Bone marrow (tissue), 2 donors: ENCODE data around the gene SLC6A11.
A peak's percentile ranks its signal among the peaks of the same experiment; 100 is the strongest.

Experiments
- DNase-seq, 2 donors: peaks; one replicate each; lab custom pipeline; 2025; lab: John Stamatoyannopoulos, UW

SLC6A11 gene

DNA sequence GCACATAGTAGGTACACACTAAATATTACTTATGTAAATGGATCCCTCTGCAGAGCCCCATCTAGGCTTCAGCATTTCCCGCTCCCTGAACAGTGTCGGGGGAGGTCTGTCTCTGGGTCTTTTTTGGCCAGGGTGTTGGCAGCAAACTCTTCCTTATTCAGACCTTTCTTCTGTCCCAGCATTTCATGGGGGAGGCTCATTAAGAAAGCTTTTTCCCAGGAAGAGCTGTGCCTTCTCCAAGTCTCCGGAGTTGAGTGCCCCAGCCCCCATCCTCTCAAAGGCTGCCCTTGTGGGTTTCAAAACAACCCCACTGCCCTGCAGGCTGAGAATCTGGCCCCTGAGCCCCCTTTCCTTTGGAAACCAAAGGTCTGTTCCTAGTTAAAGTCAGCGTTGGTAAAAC is 25.1 kb downstream of the SLC6A11 start:
- no peak for DNase-seq

GRCh38 chr3:10843378-10843777 is 27.4 kb downstream of the SLC6A11 start:
- DNase-seq = no peak

GRCh38 chr3:10845001-10845761 is 29.2 kb downstream of the SLC6A11 start:
- DNase-seq = peak in 1 of 2 donors; percentile 1

DNA sequence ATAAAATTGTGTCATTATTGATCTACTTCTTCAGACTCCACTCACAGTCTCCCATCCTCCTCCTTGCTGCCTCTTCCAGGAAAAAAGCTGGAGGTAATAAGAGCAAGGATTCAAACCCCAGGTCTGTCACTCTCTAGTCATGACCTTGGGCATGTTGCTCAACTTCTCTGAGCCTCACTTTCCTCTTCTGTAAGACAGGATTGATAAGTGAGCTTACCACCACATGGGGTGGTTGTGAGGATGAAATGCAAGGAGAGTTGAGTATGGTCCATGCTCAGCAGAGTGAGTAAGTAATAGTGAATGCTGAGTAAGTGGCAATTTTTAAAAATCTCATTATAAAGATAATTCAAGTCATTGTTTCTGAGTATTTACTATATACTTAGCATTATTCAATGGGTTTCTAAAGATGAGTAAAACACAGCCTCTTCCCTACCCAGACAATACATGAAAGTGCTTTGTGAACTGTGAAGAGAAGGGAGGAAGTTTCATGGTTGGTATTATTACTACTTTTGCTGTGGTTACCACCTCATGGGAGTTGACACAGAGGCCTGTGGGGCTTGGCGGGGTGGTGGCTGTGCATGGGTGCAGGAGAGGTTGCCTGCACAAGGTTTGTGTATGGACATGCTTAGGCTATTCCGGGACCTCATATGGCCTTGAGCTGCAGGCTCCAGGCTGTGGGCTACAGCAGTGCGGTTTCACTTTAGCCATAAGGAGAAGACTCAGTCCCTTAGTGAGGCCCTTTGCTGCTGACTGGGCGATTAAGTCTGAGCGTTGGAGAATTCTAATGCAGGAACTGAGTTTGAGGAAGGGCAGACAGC is 30.0 kb downstream of the SLC6A11 start:
- DNase-seq = peak in 1 of 2 donors; percentile 13

DNA sequence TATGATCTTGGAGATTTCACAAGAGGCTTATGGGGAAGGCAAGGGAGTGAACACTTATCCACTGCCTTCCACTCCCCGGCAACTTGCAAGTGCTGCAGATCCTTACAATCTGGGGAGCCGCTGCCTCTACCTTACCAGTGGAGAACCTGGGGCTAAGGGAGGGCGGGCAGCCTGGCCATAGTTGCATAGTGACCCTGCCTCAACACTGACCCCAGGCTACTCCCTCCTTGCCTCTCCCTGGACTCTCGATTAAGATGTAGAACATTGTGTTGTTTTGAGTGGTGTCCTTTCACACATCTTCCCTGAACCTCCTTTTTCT is 30.6 kb downstream of the SLC6A11 start:
- no peak for DNase-seq

DNA sequence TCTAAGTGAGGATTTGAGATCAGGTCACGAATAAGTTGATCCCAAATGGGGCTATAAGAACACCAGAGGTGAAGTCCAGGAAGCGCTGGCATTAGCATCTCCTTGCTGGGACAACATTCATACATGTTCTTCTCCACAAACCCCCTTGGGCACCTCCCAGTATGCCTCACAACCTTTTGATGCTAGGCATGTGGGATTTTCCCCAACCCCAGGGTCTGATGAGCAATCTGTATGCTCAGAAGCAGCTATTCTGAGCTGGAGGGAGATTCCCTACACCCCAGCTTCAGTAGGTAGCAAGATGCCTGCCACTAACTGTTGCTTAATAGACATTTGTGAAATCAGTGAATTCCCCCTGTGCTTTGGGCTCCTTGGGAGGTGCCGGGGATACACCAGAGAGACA is 32.2 kb downstream of the SLC6A11 start:
- no peak for DNase-seq

DNA sequence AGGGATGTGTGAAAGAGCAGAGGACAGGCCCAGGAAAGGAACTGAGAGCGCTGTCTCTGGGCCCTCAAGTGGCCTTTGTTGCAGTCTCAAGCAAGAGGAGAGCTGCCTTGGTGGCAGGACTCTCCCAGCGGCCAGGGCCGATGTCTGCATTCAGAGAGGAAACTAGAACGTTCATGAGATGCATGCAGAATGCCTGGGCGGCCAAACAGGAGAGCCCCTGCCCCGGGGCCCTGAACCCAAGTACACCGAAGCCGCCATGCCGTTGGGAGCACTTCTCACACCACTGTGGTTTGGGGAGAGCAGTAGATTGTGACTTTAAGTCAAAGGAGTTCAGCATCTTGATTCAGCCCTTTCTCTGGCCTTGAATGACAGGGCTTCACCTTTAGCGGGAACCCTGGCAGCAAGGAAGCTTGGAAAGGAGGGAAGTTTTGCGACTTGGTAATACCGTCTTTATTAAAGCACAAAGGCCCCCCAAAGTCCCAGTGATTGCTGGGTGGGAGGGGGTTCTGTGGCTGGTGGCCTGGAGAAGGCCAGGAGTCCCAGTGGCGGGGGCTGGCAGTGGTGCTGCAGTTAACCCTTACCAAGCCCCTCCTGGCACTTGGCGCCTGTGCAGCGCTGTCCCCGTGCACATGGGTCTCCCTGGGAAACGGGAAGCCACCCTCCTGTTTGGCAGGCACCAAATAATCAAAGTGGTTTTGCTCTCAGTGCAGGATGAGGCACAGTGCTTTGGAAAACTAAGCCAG is 36.2 kb downstream of the SLC6A11 start:
- DNase-seq = no peak

- DNase-seq = no peak
These were observed 39.2 kb downstream of the SLC6A11 start for GRCh38 chr3:10855083-10855870.

DNA sequence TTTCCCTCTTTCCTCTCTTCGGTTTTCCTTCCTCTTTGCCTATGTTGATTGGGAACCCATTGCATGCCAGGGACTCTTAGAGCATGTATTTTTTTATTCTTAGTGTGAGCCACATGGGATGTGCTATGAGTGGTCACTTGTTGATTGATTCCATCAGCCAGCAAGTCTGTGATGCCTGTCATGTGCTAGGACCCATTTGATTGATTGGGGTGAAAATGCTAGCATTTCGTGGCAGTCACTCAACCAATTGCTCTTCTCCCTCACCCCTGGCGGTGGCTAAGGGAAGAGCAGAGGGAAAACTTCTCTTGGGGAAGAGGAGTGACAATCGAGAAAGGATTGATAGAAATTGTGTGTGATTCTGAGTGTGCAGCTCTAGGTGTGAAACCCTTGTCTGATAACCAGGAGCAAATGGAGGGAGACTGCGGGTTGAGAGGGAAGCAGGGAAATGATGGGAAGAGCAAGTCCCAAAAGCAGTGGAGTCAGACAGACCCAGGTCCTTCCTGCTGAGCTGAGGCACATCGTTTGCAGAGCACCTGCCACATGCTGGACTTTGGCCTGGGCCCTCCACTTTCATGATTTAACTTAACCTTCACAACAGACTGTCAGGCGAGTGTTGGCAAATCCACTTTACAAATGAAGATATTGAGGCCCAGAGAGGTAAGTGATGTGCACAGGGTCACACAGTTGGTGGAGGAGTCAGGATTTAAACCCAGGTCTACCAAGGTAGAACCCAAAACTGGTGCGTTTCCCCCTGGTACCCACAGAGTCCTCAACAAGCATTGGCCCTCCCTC is 40.0 kb downstream of the SLC6A11 start:
- no peak for DNase-seq

DNA sequence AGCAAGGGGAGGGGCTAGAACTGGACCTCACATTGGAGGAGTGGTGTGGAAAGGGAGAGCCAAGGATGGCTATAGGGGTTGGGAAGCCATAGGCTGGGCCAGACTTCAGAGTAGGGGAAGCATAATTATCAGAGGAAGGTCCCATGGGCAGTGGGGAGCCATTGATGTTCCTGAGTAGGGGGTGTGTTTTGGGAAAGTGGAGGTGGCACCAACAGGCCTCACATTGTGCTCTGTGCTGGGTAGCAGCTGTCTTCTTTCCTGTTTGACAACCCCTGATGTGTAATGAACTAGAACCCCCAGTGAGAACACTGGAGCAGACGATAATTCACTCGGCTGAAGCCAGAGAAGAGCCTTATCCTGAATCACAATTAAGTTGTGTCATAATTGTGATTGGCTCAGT is 41.2 kb downstream of the SLC6A11 start:
- DNase-seq = no peak

- DNase-seq = no peak
These were observed 42.1 kb downstream of the SLC6A11 start for GRCh38 chr3:10858091-10858490.

- no peak for DNase-seq
These were observed 51.4 kb downstream of the SLC6A11 start for GRCh38 chr3:10867384-10867783.

- DNase-seq = no peak
These were observed 53.4 kb downstream of the SLC6A11 start for GRCh38 chr3:10869460-10869859.

DNA sequence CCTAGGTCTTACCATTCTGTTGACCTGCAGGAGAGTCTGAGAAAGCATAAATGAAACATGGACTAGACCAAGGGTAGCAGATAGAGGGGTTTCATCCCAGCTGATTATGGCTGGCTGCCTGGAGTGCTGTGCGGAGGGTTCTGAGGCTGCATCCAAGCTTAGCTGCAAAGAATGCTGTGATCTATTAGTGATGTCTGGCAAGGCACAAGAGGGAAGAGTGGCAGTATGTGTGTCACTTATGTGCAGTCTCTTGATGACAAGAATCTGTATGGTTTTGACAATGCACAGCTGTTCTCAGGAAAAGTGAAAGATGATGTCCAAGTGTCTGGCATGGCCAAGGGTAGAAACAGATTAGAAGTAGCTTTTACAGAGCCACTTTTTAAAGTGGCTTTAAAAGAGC is 54.3 kb downstream of the SLC6A11 start:
- no peak for DNase-seq

DNA sequence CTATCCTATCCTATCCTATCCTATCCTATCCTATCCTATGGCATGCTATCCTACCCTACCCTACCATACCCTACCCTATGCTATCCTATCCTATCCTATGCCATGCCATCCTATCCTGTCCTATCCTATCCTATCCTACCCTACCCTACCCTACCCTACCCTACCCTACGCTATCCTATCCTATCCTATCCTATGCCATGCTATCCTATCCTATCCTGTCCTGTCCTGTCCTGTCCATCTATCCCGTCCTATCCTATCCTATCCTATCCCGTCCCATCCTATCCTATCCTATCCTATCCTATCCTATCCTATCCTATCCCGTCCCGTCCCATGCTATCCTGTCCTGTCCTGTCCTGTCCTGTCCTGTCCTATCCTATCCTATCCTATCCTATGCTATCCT is 57.4 kb downstream of the SLC6A11 start:
- DNase-seq = no peak

DNA sequence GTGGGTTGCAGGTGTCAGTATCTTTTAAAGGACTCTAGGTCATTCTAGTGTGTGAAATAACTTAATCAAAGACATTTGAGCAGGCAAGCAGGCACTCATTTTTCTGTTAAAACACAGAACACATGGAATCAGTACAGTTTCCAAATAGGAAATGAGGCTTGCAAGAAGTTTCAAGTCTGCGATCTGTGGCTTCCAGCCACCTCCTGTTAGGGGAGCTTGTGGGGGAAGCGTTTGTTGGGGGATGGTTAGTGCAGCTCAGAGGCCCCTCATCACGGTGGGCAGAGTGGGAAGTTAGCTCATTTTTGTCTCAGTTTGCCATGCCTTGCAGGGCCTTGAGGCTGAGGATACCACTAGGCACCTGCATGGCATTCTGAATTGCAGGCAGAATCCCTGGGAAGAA is 59.9 kb downstream of the SLC6A11 start:
- no peak for DNase-seq

- DNase-seq = no peak
These were observed 60.6 kb downstream of the SLC6A11 start for GRCh38 chr3:10876661-10877060.

GRCh38 chr3:10882851-10883250 is 66.8 kb downstream of the SLC6A11 start:
- DNase-seq = no peak

- DNase-seq = no peak
These were observed 67.6 kb downstream of the SLC6A11 start for GRCh38 chr3:10883478-10884234.

- no peak for DNase-seq
These were observed 71.0 kb downstream of the SLC6A11 start for GRCh38 chr3:10887015-10887414.
